Kidney (tissue), 14 donors: Measurements from ENCODE around the gene GLS. TPM values are rescaled to one million over a fixed set of nuclear protein-coding genes. Genes with fewer than 3 reads are reported as not detected.

Source experiments
- DNase-seq, 5 donors: peaks; one replicate each; pipeline ENCODE4 v3.0.0-alpha.2; 2013 to 2020
- FAIRE-seq: peaks from 2 replicates; lab custom pipeline; 2012; peaks lifted over from hg19 to GRCh38; lab: Jason Lieb, UNC
- H3K27ac ChIP-seq, 2 donors: one replicate each; pipeline ENCODE4 v1.7.0; 2013; ENCODE audit warnings: low read depth in 2 of 2, low read length in 2 of 2, inconsistent platforms in 1 of 2
- H3K27me3 ChIP-seq: one replicate; pipeline ENCODE4 v1.7.1; 2013; ENCODE audit warnings: low read length, inconsistent platforms; ENCODE audit not compliant: control insufficient read depth, insufficient read depth
- H3K36me3 ChIP-seq, 3 donors: one replicate each; pipeline versions ENCODE4 v1.7.0 to v1.7.1; 2013; ENCODE audit warnings: low read length in 3 of 3, control low read depth in 1 of 3, inconsistent platforms in 1 of 3; ENCODE audit not compliant: insufficient read depth in 3 of 3, control insufficient read depth in 2 of 3
- H3K4me1 ChIP-seq, 3 donors: one replicate each; pipeline versions ENCODE4 v1.7.0 to v1.7.1; 2013; ENCODE audit warnings: low read length in 3 of 3, inconsistent platforms in 1 of 3, low read depth in 1 of 3; ENCODE audit not compliant: control insufficient read depth in 2 of 3, insufficient read depth in 2 of 3
- H3K4me3 ChIP-seq, 3 donors: one replicate each; pipeline versions ENCODE4 v1.7.0 to v1.8.1; 2013; ENCODE audit warnings: low read length in 3 of 3, control low read depth in 1 of 3, inconsistent platforms in 1 of 3
- H3K9ac ChIP-seq, 3 donors: one replicate each; pipeline versions ENCODE4 v1.7.0 to v1.7.1; 2013; ENCODE audit warnings: low read length in 3 of 3, control low read depth in 1 of 3, inconsistent platforms in 1 of 3
- H3K9me3 ChIP-seq, 3 donors: one replicate each; pipeline versions ENCODE4 v1.7.0 to v1.7.1; 2013; ENCODE audit warnings: low read length in 3 of 3, control low read depth in 1 of 3, inconsistent platforms in 1 of 3; ENCODE audit not compliant: control insufficient read depth in 2 of 3, insufficient read depth in 1 of 3
- CTCF ChIP-seq: IDR thresholded peaks from 3 replicates; pipeline ENCODE4 v1.5.1; 2012; ENCODE audit warnings: mild to moderate bottlenecking, moderate library complexity, borderline replicate concordance; ENCODE audit not compliant: insufficient read depth; ENCODE audit errors: extremely low read depth
- intact Hi-C: fragments of 100-400 bp; cut with DNase I; formaldehyde crosslinking; loops from one replicate; pipeline ENCODE4 v1.11.1; 2022
- polyA plus RNA-seq: library from polyadenylated mRNA; stranded (reverse); fragments of 350-450 nt; fragmentation: Illumina TruSeq; extraction: RNeasy Lipid Tissue Mini Kit (QIAGEN cat#74804); gene quantifications from one replicate; pipeline ENCODE4 v1.2.3, GENCODE V29; 2014; ENCODE audit warnings: low read depth, low replicate concordance; ENCODE audit not compliant: insufficient read depth
- total RNA-seq: library from RNA; stranded (reverse); fragmentation: NEBNext Ultra II Directional; extraction: Animal tissue kit (Norgen Biotek cat#: 25700); gene quantifications from one replicate; pipeline ENCODE4 v1.2.1, GENCODE V29; 2021
- donor health status: control.
- donor health status: control.
- donor health status: control.
- donor health status: control.
- donor health status: control.
- donor health status: DM: yes; HTN: yes; CAD: no.
- donor health status: Normal renal cell carcinoma (clear cell type).

Gene GLS
- total and polyA plus RNA-seq, 2 donors from 2014 or later, result 196 to 230 TPM

- H3K4me3 ChIP-seq, result no peak overlapping the region
- H3K36me3 ChIP-seq, result no peaks in the 10 kb centered on the region
- no peak overlapping the region for H3K27ac ChIP-seq
- intact Hi-C loops, result no loop called here
- H3K9me3 ChIP-seq, result no peaks in the 10 kb centered on the region
- FAIRE-seq (no peak), DNase-seq (no peak)
- no peak for TF ChIP-seq CTCF
- H3K27me3 ChIP-seq, result no peaks in the 10 kb centered on the region
- no peak overlapping the region for H3K9ac ChIP-seq
- H3K4me1 ChIP-seq, result peaks cover 0 to 8% (median 5%) of the 10 kb centered on the region in 3 donors
Measured at GRCh38 chr2:190856985-190857384, 23.6 kb upstream of the GLS start.

- Histone ChIP-seq H3K4me3 (no peak overlapping the region), H3K9ac (no peak overlapping the region), H3K27ac (peak overlapping the region in 1 of 2 donors; percentile 3), H3K27me3 (no peaks in the 10 kb centered on the region), H3K9me3 (no peaks in the 10 kb centered on the region), H3K36me3 (no peaks in the 10 kb centered on the region), H3K4me1 (peaks cover 0 to 8% (median 5%) of the 10 kb centered on the region in 3 donors)
- no peak for DNase-seq
- intact Hi-C loops, result no loop called here
- TF ChIP-seq CTCF, result no peak
- no peak for FAIRE-seq
Measured at GRCh38 chr2:190858817-190859216, 21.8 kb upstream of the GLS start.

GRCh38 chr2:190859347-190860297 is 21.0 kb upstream of the GLS start:
- DNase-seq, result peak in 1 of 5 donors; percentile 10

More at GRCh38 chr2:190859347-190860297, 21.0 kb upstream of the GLS start:
- no peak for TF ChIP-seq CTCF
- Histone ChIP-seq H3K27ac (peak overlapping the region in 1 of 2 donors; percentile 26), H3K9ac (no peak overlapping the region), H3K4me3 (no peak overlapping the region), H3K27me3 (no peaks in the 10 kb centered on the region), H3K4me1 (peaks cover 0 to 13% (median 9%) of the 10 kb centered on the region in 3 donors), H3K36me3 (no peaks in the 10 kb centered on the region), H3K9me3 (no peaks in the 10 kb centered on the region)
- intact Hi-C loops, result no loop called here
- no peak for FAIRE-seq
